DND-41 (cell line): ENCODE measurements around the gene CALCOCO2.

Source experiments
- EZH2 ChIP-seq: IDR thresholded peaks from 3 replicates; pipeline ENCODE4 v1.6.1; 2012; ENCODE audit warnings: borderline replicate concordance, low read depth, mild to moderate bottlenecking, moderate library complexity, low read length, inconsistent platforms; ENCODE audit not compliant: severe bottlenecking
- TF ChIP-seq, protein P1 (sequence below): IDR thresholded peaks from 2 replicates; pipeline ENCODE4 v1.5.1; 2012; ENCODE audit warnings: borderline replicate concordance, low read length, moderate library complexity, mild to moderate bottlenecking; ENCODE audit not compliant: poor library complexity, severe bottlenecking; ENCODE audit errors: extremely low read depth

DNA sequence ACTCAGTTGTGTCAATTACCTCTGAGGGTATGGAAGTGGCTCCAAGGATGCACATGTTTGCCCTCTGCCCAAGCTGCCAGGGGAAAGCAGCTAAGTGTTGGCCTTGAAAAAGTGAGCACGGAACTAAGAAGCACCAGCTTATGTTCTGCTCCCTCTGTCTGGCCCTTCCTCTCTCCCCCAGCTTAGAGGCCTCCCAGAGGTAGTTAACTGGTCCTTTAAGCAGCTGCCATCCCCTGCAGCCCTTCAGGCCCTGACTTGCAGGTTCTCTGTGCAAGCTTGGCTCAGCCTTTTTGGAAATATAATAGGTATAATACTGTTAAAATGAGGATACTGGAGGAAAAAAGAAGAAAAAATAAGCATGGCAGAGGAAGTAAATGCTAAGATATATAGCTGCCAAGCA lies 70.4 kb downstream of the CALCOCO2 start:
- TF ChIP-seq EZH2, result no peak
- TF ChIP-seq, protein P1, sequence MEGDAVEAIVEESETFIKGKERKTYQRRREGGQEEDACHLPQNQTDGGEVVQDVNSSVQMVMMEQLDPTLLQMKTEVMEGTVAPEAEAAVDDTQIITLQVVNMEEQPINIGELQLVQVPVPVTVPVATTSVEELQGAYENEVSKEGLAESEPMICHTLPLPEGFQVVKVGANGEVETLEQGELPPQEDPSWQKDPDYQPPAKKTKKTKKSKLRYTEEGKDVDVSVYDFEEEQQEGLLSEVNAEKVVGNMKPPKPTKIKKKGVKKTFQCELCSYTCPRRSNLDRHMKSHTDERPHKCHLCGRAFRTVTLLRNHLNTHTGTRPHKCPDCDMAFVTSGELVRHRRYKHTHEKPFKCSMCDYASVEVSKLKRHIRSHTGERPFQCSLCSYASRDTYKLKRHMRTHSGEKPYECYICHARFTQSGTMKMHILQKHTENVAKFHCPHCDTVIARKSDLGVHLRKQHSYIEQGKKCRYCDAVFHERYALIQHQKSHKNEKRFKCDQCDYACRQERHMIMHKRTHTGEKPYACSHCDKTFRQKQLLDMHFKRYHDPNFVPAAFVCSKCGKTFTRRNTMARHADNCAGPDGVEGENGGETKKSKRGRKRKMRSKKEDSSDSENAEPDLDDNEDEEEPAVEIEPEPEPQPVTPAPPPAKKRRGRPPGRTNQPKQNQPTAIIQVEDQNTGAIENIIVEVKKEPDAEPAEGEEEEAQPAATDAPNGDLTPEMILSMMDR, result no peak
